HCT116 (cell line): ENCODE measurements around the gene PIEZO2. TPM values are rescaled to one million over a fixed set of nuclear protein-coding genes. Genes with fewer than 3 reads are reported as not detected.

Source experiments
- ATAC-seq: fragments of 200-7000 bp; cut with Tn5 transposase; 2 replicates; pipeline ENCODE4 v1.9.1; 2020; ENCODE audit warnings: mild to moderate bottlenecking, moderate library complexity
- BruUV-seq: library from RNA; stranded (reverse); fragments of 400-500 nt; replicated peaks from 2 replicates; lab custom pipeline; 2021; lab: Mats Ljungman, UMichigan
- CTCF ChIA-PET: fragments of 300-600 bp; sonication (Branson Sonifier 250); formaldehyde crosslinking; loops from one replicate; lab custom pipeline; 2021; ENCODE audit warnings: antibody characterized with exemption; lab: Charles Lee
- POLR2A ChIA-PET: fragments of 300-600, 350-600 bp; sonication (Branson Sonifier 250); formaldehyde crosslinking; loops from one replicate; lab custom pipeline; 2021; ENCODE audit warnings: antibody characterized with exemption; lab: Charles Lee
- RAD21 ChIA-PET, 2 experiments: fragments of 300-600 bp; sonication (Branson Sonifier 250); formaldehyde crosslinking; loops; one replicate each; lab custom pipeline; 2023; ENCODE audit warnings: low total read pairs in 2 of 2; ENCODE audit not compliant: uncharacterized antibody in 2 of 2, unreplicated experiment in 2 of 2, low non-redundant PET in 1 of 2; lab: Charles Lee
- DNase-seq: peaks from one replicate; pipeline ENCODE4 v3.0.0-alpha.2; 2010; ENCODE audit warnings: low read depth, low spot score
- H2AFZ ChIP-seq: fragments of 200-600 bp; shearing (Covaris generic), sonication (generic); 2 replicates; pipeline ENCODE4 v1.6.1; 2017; ENCODE audit warnings: low read depth, mixed run types, mixed read lengths, antibody characterized with exemption, low read length; ENCODE audit not compliant: poor library complexity, severe bottlenecking
- H3K27ac ChIP-seq: 2 replicates; pipeline ENCODE4 v1.5.1; 2012; ENCODE audit warnings: low read depth, low read length
- H3K27me3 ChIP-seq: fragments of 200-600 bp; sonication (generic); 2 replicates; pipeline ENCODE4 v1.6.1; 2016; ENCODE audit warnings: mixed run types, low read length, mixed read lengths; ENCODE audit not compliant: insufficient read depth
- H3K36me3 ChIP-seq, 2 experiments: fragments of 200-500 bp in 1 of 2; fragments of 200-600 bp in 1 of 2; sonication (Bioruptor generic) in 1 of 2; sonication (generic) in 1 of 2; 2 replicates each; pipeline versions ENCODE4 v1.5.1 to v1.6.1; 2014 to 2016; ENCODE audit warnings: low read length in 2 of 2, inconsistent platforms in 1 of 2, mixed read lengths in 1 of 2, mixed run types in 1 of 2; ENCODE audit not compliant: insufficient read depth in 2 of 2, control insufficient read depth in 1 of 2
- H3K4me1 ChIP-seq, 2 experiments: fragments of 200-600 bp in 1 of 2; sonication (generic) in 1 of 2; 2 replicates each; pipeline versions ENCODE4 v1.5.1 to v1.6.1; 2012 to 2017; ENCODE audit warnings: low read length in 2 of 2, inconsistent platforms in 1 of 2, mild to moderate bottlenecking in 1 of 2, mixed read lengths in 1 of 2, mixed run types in 1 of 2, moderate library complexity in 1 of 2; ENCODE audit not compliant: insufficient read depth in 2 of 2, control insufficient read depth in 1 of 2
- H3K4me2 ChIP-seq: fragments of 200-600 bp; sonication (generic); 2 replicates; pipeline ENCODE4 v1.6.1; 2017; ENCODE audit warnings: mixed run types, low read length, mixed read lengths
- H3K4me3 ChIP-seq, 2 experiments: fragments of 200-600 bp in 1 of 2; sonication (generic) in 1 of 2; replicated peaks in 1 of 2; 2 replicates each; pipeline ENCODE4 v1.5.1; 2011 to 2016; ENCODE audit warnings: low read length in 2 of 2, control low read depth in 1 of 2, low read depth in 1 of 2, mild to moderate bottlenecking in 1 of 2, mixed read lengths in 1 of 2, mixed run types in 1 of 2
- H3K79me2 ChIP-seq: fragments of 200-600 bp; sonication (generic); 2 replicates; pipeline ENCODE4 v1.6.1; 2017; ENCODE audit warnings: mild to moderate bottlenecking, mixed run types, low read length, moderate library complexity, mixed read lengths; ENCODE audit not compliant: insufficient read depth
- H3K9ac ChIP-seq: fragments of 200-600 bp; sonication (generic); 2 replicates; pipeline ENCODE4 v1.6.1; 2016; ENCODE audit warnings: low read length, mixed read lengths
- H3K9me2 ChIP-seq: fragments of 200-600 bp; sonication (generic), shearing (Covaris generic); 2 replicates; pipeline ENCODE4 v1.6.1; 2017; ENCODE audit warnings: mixed run types, mild to moderate bottlenecking, moderate library complexity; ENCODE audit not compliant: insufficient read depth
- H3K9me3 ChIP-seq, 2 experiments: fragments of 200-500 bp in 1 of 2; fragments of 200-600 bp in 1 of 2; sonication (Bioruptor generic) in 1 of 2; sonication (generic) in 1 of 2; 2 replicates each; pipeline ENCODE4 v1.6.1; 2014 to 2017; ENCODE audit warnings: low read length in 2 of 2, mixed read lengths in 2 of 2, inconsistent platforms in 1 of 2, low read depth in 1 of 2, mild to moderate bottlenecking in 1 of 2, mixed run types in 1 of 2, moderate library complexity in 1 of 2; ENCODE audit not compliant: control insufficient read depth in 1 of 2, insufficient read depth in 1 of 2
- H4K20me1 ChIP-seq: fragments of 200-600 bp; sonication (generic), shearing (Covaris generic); 2 replicates; pipeline ENCODE4 v1.6.1; 2017; ENCODE audit warnings: mixed run types, mild to moderate bottlenecking, moderate library complexity; ENCODE audit not compliant: insufficient read depth
- CBX3 ChIP-seq: IDR thresholded peaks from 2 replicates; pipeline ENCODE4 v1.6.1; 2012; ENCODE audit warnings: low read depth
- CEBPB ChIP-seq: IDR thresholded peaks from 2 replicates; pipeline ENCODE4 v1.6.1; 2012; ENCODE audit warnings: low read depth
- ELF1 ChIP-seq: IDR thresholded peaks from 2 replicates; pipeline ENCODE4 v1.6.1; 2012; ENCODE audit warnings: low read depth, borderline replicate concordance
- EZH2 ChIP-seq: fragments of 200-600 bp; sonication (generic); IDR thresholded peaks from 2 replicates; pipeline ENCODE4 v1.6.1; 2017; ENCODE audit warnings: antibody characterized with exemption, mixed run types
- EZH2phosphoT487 ChIP-seq: fragments of 200-600 bp; IDR thresholded peaks from 2 replicates; pipeline ENCODE4 v1.6.1; 2018; ENCODE audit warnings: antibody characterized with exemption, borderline replicate concordance
- FOSL1 ChIP-seq: IDR thresholded peaks from 2 replicates; pipeline ENCODE4 v1.6.1; 2012; ENCODE audit warnings: low read depth
- POLR2AphosphoS5 ChIP-seq: IDR thresholded peaks from 2 replicates; pipeline ENCODE4 v1.6.1; 2011; ENCODE audit warnings: mild to moderate bottlenecking, low read depth, low read length, moderate library complexity
- RAD21 ChIP-seq: IDR thresholded peaks from 2 replicates; pipeline ENCODE4 v1.6.1; 2012; ENCODE audit warnings: low read depth, mild to moderate bottlenecking
- SIN3A ChIP-seq: IDR thresholded peaks from 2 replicates; pipeline ENCODE4 v1.6.1; 2012; ENCODE audit warnings: low read depth
- SP1 ChIP-seq: IDR thresholded peaks from 2 replicates; pipeline ENCODE4 v1.6.1; 2012; ENCODE audit warnings: low read depth
- SRF ChIP-seq: IDR thresholded peaks from 2 replicates; pipeline ENCODE4 v1.6.1; 2012; ENCODE audit warnings: low read depth
- YY1 ChIP-seq: IDR thresholded peaks from 2 replicates; pipeline ENCODE4 v1.6.1; 2011; ENCODE audit warnings: low read length, low read depth, moderate library complexity, mild to moderate bottlenecking; ENCODE audit not compliant: insufficient replicate concordance; ENCODE audit errors: extremely low read depth
- intact Hi-C: fragments of 100-400 bp; cut with micrococcal nuclease; formaldehyde crosslinking; loops from 2 replicates; pipeline ENCODE4 v1.10.0; 2022
- total RNA-seq: library from RNA; stranded (reverse); gene quantifications from one replicate; pipeline ENCODE4 v1.2.1, GENCODE V29; 2021; ENCODE audit not compliant: unreplicated experiment
- TF ChIP-seq, protein P1 (sequence below): IDR thresholded peaks from 2 replicates; pipeline ENCODE4 v1.6.1; 2011; ENCODE audit warnings: mild to moderate bottlenecking, low read length, moderate library complexity; ENCODE audit not compliant: insufficient replicate concordance; ENCODE audit errors: extremely low read depth
- TF ChIP-seq, protein P2 (sequence below): IDR thresholded peaks from 2 replicates; pipeline ENCODE4 v1.6.1; 2012; ENCODE audit warnings: low read depth
- TF ChIP-seq, protein P3 (sequence below): IDR thresholded peaks from 2 replicates; pipeline ENCODE4 v1.6.1; 2012
- TF ChIP-seq, protein P4 (sequence below): IDR thresholded peaks from 2 replicates; pipeline ENCODE4 v1.6.1; 2012

The PIEZO2 gene
- total RNA-seq, 1 experiment from 2014 or later: 0.34 TPM

DNA sequence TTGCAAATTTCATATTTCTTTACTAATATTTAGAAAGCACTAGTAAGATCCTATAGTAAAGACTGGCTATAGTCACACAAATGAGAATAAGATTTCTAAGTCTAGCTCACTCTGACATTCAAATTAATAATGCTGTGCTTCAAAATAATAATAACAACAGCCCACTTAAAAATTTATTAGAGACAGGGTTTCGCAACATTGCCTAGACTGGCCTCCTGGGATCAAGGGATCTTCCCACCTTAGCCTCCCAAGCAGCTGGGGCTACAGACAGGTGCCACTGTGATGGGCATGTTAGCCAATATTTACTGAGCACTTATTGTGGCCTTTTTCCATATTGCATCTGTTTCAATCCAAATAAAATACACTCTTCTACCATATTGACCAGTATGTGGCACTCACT is 96.1 kb downstream of the PIEZO2 start:
- CTCF ChIA-PET: no interaction called here
- Histone ChIP-seq H3K4me2 (no peak overlapping the region), H3K36me3 (no peaks in the 10 kb centered on the region), H3K9me3 (no peaks in the 10 kb centered on the region), H3K9ac (no peak overlapping the region), H3K27ac (no peak overlapping the region), H3K9me2 (no peaks in the 10 kb centered on the region), H4K20me1 (no peaks in the 10 kb centered on the region), H3K4me3 (no peak overlapping the region), H3K79me2 (no peaks in the 10 kb centered on the region), H2AFZ (no peak overlapping the region), H3K4me1 (no peaks in the 10 kb centered on the region), H3K27me3 (0 out of 2 replicates have a peak, but pooled peaks cover 2% of the 10 kb centered on the region)
- no peak for TF ChIP-seq EZH2phosphoT487
- TF ChIP-seq, protein P1, sequence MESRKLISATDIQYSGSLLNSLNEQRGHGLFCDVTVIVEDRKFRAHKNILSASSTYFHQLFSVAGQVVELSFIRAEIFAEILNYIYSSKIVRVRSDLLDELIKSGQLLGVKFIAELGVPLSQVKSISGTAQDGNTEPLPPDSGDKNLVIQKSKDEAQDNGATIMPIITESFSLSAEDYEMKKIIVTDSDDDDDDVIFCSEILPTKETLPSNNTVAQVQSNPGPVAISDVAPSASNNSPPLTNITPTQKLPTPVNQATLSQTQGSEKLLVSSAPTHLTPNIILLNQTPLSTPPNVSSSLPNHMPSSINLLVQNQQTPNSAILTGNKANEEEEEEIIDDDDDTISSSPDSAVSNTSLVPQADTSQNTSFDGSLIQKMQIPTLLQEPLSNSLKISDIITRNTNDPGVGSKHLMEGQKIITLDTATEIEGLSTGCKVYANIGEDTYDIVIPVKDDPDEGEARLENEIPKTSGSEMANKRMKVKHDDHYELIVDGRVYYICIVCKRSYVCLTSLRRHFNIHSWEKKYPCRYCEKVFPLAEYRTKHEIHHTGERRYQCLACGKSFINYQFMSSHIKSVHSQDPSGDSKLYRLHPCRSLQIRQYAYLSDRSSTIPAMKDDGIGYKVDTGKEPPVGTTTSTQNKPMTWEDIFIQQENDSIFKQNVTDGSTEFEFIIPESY: no peak
- no TSS peak for BruUV-seq
- no peak for DNase-seq
- POLR2A ChIA-PET: no interaction called here
- intact Hi-C loops: no loop called here
- ATAC-seq: no peak
- RAD21 ChIA-PET: no interaction called here

DNA sequence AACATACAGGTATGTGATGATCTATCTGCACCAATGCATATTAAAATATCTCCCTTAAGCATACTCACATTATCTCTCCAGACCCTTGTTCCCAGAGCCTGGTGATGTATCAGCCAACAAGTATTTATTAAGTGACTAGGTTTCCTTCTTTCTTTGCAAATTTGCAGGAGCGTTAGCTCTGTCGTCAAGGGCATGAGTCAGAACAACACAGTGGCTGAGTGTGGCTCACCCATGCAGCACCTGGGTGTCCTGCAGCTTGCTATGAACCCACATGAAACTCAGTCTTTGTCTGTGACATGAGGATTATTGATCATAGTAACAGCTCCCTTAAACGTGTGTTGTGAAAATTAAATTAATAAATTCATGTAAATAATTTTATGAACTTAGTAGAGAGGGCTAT is 96.6 kb downstream of the PIEZO2 start:
- Histone ChIP-seq H3K9ac (no peak overlapping the region), H3K4me3 (no peak overlapping the region), H3K4me2 (no peak overlapping the region), H3K4me1 (no peaks in the 10 kb centered on the region), H3K9me3 (no peaks in the 10 kb centered on the region), H3K27ac (no peak overlapping the region), H3K9me2 (no peaks in the 10 kb centered on the region), H3K79me2 (no peaks in the 10 kb centered on the region), H2AFZ (no peak overlapping the region), H4K20me1 (no peaks in the 10 kb centered on the region), H3K36me3 (no peaks in the 10 kb centered on the region), H3K27me3 (0 out of 2 replicates have a peak, but pooled peaks cover 2% of the 10 kb centered on the region)
- DNase-seq (no peak), ATAC-seq (no peak)
- RAD21 ChIA-PET: no interaction called here
- no TSS peak for BruUV-seq
- CTCF ChIA-PET: no interaction called here
- POLR2A ChIA-PET: no interaction called here
- TF ChIP-seq, protein P2, sequence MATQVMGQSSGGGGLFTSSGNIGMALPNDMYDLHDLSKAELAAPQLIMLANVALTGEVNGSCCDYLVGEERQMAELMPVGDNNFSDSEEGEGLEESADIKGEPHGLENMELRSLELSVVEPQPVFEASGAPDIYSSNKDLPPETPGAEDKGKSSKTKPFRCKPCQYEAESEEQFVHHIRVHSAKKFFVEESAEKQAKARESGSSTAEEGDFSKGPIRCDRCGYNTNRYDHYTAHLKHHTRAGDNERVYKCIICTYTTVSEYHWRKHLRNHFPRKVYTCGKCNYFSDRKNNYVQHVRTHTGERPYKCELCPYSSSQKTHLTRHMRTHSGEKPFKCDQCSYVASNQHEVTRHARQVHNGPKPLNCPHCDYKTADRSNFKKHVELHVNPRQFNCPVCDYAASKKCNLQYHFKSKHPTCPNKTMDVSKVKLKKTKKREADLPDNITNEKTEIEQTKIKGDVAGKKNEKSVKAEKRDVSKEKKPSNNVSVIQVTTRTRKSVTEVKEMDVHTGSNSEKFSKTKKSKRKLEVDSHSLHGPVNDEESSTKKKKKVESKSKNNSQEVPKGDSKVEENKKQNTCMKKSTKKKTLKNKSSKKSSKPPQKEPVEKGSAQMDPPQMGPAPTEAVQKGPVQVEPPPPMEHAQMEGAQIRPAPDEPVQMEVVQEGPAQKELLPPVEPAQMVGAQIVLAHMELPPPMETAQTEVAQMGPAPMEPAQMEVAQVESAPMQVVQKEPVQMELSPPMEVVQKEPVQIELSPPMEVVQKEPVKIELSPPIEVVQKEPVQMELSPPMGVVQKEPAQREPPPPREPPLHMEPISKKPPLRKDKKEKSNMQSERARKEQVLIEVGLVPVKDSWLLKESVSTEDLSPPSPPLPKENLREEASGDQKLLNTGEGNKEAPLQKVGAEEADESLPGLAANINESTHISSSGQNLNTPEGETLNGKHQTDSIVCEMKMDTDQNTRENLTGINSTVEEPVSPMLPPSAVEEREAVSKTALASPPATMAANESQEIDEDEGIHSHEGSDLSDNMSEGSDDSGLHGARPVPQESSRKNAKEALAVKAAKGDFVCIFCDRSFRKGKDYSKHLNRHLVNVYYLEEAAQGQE: no peak
- TF ChIP-seq SP1: no peak
- TF ChIP-seq, protein P3, sequence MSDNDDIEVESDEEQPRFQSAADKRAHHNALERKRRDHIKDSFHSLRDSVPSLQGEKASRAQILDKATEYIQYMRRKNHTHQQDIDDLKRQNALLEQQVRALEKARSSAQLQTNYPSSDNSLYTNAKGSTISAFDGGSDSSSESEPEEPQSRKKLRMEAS: no peak
- no peak for TF ChIP-seq YY1
- TF ChIP-seq EZH2: no peak
- TF ChIP-seq ELF1: no peak
- TF ChIP-seq EZH2phosphoT487: no peak
- no peak for TF ChIP-seq RAD21
- TF ChIP-seq FOSL1: no peak
- TF ChIP-seq, protein P4, sequence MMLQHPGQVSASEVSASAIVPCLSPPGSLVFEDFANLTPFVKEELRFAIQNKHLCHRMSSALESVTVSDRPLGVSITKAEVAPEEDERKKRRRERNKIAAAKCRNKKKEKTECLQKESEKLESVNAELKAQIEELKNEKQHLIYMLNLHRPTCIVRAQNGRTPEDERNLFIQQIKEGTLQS: no peak
- TF ChIP-seq CBX3: no peak
- TF ChIP-seq SIN3A: no peak
- no peak for TF ChIP-seq SRF
- no peak for TF ChIP-seq POLR2AphosphoS5
- TF ChIP-seq CEBPB: no peak
- intact Hi-C loops: no loop called here
